ENCODE results near the gene KRABD2.
"Not testable (repeated sequence)": the region's sequence is repeated elsewhere in the genome, so short reads cannot be mapped to it uniquely, and the experiment has no call there.

The KRABD2 gene

DNA sequence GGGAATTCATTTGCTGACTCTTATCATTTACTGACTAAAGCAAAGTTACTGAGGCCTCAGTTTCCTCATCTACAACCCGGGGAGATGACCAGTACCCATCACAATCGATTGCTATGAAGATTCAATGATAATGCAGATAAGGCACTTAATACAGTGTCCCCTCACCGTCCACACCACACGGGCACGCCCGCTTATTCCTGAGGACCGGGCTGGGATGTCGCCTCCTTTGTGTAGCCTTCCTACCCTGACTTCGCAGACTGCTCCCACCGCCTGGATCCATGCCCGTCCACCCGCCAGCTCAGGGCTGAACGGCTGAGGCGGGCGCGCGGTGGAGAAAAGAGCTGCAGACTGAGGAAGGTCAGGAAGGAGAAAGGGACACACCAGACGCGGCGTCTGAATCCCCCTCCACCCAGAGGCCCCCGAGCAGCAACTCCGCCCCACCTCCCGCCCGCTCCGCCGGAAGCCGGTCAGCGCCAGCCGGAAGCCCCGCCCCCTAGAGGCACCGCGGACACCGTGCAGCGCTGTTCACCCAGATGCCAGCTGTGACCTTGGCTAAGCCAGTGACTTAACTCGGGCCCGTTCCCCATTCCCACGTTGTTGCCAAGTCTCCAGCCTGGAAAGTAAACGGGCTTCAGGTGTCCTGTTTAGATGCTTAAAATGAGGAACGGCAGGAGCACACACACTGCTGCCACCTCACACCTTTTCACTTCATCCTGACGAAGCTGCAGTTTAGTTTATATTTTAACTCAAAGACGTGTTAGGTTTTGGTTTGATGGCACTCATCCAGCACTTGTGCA is at the start of gene KRABD2:
Gene KRABD2 (minus strand): TSS at position 434 of the 797 bp plus-strand sequence.
- peak; percentile 80 for DNase-seq

DNA sequence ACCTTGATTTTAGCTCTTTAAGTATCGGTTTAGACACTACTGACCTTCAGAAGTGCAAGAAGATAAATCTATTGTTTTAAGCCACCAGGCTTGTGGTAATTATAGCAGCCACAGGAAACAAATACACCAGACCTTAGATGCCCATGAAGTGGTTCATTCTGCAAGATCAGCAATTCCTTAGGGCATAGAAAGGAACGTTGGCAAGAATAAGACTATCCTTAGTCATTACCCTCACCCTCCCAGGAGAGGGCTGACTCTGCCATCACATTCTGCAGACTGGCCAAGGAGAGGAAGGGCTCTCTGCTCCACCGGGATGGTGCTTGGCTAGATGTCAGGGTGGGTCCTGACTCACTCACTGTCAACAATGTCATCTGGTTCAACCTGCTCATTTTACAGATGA is 45.1 kb upstream of the KRABD2 start:
- no peak for DNase-seq

DNA sequence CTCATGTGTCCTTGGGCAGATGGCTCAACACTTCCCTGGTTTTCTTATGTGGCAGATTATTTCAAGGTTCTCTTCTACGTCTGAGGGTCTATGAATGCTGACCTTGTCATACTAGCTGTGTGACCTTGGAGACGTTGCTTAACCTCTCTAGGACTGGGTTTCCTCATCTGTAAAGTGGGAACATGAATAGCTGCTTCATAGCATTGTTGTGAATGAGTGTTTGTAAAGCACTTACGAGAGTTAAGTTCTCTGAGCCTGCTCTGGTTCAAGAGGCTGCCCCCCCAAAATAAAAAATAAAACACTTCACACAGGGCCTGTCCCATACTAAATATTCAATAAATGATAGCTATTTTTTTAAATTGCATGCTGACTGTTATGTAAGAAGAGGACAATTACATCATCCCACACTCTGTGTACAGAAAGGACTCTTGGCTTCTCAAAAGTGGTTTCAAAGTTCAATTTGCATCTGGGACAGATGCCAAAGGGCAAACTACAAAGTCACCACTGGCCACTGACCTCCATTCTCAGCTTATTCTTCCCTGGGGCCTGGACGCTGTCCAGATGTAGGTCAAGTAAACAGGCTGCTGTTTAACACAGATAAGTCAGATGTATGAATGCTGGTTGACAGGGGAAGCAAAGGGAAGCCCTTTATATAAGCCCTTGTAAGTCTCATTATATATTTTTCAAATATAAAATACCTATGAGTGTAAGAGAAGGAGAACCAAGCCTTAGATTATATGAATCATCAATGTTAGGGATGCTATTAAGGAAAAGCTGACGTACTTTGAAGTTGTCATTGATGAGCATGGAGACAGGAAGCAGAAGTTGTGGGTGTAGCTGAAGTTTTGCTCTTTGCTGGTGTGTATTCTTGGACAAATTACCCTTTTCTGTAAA is 43.8 kb upstream of the KRABD2 start:
- DNase-seq: no peak

DNA sequence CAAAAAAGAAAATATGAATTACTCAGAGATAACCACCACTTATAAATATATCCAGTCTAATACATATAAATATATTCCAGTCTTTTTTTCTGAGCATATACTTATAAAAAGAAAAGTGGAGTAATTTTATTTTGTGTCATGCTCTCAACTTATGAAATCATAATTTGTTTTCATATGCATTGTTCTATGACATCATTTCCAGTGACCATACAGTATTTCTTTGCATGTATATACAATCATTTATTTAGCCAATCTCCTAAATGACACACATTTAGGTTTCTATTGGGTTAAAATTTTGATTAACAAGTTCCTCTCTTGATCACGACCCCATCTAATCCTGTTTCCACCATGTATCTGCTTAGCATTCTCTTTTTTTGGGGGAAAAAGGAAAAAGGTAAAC is 42.8 kb upstream of the KRABD2 start:
- no peak for DNase-seq

DNA sequence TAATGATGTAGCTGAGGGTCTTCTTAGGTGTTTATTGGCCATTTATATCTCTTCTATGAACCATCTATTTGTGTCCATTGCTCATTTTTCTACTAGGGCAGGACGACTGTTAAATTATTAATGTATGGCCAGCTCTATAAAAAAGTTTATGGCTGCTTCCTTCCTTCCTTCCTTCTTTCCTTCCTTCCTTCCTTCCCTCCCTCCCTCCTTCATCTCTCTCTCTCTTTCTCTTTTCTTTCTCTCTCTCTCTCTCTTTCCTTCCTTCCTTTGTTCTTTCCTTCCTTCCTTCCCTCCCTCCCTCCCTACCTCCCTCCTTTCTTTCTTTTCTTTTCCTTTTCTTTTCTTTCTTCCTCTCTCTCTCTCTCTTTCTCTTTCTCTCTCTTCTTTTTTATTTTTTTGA is 42.0 kb upstream of the KRABD2 start:
- no peak for DNase-seq

DNA sequence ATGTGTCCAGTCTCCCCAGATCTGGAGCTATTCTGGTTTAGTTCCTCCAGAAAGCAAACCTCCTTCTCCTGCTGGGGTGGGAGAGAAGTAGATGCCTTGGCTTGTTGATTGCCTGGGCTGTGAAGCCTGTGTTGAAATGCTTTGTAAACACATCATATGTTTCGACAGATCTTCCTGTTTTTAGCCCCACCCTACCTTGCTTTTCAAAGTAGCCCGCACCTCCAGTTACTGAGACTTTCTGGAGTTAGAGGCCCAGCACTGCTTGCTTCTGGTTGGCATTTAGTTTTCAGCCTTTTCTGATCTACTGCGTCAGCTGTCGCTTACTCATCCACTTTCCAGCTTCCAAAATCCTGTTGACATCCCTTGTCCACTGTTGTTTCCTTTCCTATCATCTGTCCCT is 41.3 kb upstream of the KRABD2 start:
- no peak for DNase-seq

DNA sequence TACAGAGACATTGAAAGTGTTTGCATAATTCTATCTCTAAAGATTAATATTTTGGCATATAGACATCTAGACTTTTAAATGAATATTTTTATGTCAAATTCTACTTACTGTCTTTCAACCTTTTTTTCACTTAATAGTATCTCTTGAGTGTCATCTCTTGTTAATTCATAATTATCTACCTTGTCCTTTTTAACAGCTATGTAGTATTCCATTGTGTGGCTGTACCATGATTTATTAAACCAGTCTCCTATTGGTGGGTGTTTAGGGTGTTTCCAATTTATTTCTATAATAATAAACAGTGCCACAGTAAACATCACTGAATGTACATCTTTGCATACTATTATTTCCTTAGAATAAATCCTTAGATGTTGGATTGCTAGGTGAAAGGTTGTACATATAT is 37.4 kb upstream of the KRABD2 start:
- DNase-seq: no peak

DNA sequence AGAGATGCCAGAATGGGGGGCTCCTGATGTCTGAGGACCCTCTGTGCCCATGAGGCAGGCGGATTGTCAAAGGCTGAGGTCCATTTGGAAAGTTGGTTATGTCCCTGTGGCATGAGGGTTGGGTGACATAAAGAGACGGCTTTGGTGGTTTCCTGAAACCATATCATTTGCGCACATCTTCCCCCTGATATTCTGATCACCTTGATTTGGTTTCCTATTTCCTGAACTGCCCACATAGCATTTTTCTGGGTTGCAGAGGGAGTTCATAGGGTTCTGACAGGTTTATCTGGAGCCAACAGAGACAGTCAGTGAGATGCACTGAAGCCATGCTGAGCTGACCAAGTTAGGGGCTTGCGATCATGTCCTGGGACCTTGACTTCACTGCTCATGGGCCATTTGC is 36.8 kb upstream of the KRABD2 start:
- DNase-seq: no peak

DNA sequence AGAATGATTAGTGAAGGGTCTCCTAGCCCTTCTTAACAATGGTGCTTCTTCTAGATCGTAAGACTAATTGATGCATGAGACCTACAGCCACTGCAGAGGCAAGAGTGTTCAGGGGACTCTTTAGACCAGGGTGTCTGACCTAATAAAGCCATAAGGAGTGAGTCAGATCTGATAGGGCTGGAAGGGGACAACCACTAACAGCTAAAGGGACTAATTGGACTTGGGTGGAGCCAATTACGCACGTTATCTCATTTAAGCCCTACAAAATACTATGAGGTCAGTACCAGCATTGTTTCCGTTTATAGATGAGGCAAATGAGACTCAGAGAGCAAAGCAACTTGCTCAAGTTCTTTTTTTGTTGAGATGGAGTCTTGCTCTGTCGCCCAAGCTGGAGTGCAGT is 35.6 kb upstream of the KRABD2 start:
- DNase-seq: no peak

DNA sequence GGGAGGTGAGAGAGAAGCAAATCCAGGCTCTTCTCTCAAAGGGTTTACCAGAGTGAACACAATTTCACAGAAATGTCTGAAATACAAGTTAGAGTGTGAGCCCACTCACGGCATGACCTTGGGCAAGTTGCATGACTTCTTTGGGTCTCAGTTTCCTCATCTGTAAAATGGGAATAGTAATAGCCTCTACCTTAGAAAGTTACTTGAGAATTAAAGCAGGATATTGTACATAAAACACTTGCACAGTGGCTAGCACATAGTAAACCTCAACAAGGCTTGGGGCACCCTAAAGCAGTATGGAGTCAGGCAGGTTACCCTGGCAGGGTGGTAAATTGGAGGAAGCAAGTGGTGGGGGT is 34.4 kb upstream of the KRABD2 start:
- no peak for DNase-seq

DNA sequence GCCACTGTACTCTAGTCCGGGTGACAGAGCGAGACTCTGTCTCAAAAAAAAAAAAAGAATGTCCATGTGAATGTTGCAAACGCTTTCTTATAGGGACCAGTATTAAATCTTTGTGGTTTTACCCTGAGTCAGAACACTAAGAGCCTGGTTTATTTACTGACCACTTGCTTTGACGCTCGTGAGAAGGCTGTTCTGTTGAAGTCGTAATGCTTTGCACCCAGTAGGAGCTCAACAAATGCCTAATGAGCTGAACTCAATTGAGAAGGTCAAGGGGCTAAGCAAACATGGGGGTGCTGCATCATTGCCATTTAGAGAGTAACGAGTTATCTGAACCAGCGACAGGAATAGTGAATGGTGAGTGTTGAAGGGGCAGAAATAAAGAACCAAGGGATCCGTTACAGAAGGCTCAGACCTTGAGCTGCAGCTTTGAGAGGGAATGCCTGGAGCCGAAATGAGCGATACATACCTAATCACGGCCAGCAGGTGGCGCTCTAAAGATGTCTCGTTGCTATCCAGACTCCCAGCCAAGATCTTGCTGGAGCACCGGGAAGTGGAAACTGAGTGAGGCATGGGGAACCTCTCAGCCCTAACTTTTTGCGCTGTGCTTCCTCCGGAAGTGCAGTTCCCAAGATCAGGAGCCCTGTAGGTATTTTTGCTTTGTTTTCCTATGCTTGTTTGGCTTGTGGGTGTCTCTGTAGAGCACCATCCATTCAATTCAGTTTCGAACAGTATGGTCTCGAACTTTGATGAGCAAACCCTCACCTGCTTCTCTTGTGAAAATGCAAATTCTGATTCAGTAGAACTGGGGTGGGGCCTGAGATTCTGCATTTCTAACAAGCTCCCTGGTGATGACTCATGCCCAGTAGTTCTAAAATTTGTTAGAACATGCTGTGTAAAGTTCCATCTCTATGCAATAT is 33.7 kb upstream of the KRABD2 start:
- peak; percentile 79 for DNase-seq

DNA sequence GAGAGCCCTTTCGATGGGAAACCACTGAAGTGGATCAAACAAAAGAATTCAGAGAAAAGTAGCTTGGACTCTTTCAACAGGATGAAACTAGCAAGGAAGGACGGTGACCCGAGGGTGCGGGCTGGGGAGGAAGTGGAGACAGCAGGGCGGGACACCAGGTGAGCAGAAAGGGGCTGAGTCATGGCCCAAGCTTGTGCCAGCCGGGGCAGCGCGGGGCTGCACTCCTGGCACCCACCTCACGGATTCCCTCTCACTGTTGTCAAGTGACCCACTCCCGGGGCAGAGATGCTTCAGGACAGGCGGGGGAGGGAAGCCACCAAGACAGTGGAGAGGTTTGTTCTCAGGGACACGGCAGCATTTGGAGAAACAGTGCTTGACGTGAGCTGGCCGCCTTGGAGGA is 31.9 kb upstream of the KRABD2 start:
- DNase-seq: no peak

DNA sequence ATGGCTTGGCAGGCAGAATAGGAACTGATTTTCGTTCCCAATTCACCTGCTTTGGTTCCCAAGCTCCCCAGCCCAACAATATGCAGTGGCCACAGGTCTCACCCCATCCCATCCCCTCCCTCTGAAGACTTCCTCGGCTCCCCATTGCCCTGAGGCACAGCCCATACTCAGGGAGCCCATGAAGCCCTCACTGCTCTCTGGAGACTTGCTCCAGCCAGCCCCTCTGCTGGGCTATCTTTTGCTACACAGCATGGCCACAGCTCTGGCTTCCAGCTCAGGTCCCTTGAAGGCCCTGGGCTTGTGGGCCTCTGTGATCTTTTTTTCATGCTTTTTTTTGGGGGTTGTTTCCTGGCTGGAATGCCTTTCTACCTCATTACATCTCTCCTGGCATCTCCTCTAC is 29.7 kb upstream of the KRABD2 start:
- DNase-seq: no peak

DNA sequence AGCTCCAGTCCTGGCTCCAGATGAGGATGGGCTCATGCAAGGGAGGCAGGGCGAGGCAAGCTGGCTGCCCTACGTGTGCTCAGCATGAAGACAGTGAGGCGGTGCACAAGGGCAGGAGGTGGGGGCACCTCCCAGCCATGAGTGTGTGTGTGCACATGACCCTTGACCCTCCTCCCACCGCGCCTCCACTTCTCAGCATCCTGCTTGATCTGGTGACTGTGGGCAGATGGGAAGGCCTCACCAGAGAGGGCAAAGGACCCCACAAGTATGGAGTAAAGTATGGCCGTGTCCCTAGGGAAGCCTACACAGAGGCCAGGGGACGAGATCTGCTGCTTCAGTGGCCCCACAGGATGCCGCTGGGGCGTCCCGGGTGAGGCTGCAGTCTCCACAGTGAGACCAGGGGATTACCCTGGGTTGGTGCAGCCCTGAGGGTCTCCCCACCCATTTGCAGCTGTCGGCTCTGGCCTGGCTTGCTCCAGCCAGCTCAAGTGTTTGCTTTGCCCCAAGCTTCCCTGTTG is 29.1 kb upstream of the KRABD2 start:
- no peak for DNase-seq

DNA sequence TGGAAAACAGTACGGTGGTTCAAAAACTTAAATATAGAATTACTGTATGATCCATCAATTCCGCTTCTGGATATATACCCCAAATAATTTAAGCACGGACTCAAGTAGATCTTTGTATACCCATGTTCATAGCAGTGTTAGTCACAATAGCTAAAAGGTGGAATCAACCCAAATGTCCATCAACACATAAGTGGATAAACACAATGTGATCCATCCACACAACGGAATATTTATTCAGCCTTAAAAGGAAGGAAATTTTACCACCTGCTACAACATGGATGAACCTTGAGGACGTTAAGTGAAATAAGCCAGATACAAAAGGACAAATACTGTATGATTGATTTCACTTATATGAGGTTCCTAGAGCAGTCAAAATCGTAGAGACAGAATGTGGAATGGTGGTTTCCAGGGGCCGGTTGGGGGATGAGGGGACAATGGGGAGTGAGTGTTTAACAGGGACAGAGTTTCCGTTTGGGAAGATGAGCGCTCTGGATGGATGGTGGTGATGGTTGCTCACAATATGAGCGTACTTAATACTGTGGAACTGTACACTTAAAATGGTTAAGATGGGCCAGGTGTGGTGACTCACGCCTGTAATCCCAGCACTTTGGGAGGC is 26.5 kb upstream of the KRABD2 start:
- DNase-seq: no peak

DNA sequence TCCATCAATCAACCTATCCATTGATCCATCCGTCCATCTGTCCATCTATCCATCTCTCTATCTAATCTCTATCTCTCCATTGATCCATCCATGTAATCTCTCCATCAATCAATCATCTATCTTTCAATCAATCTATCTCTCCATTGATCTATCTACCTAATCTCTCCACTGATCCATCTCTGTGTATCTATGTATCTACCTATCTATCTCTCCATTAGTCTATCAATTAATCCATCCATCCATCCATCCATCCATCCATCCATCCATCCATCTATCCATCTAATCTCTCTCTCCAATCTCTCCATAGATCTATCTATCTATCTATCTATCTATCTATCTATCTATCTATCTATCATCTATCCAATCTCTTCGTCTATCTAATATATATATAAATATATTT is 24.6 kb upstream of the KRABD2 start:
- no peak for DNase-seq

DNA sequence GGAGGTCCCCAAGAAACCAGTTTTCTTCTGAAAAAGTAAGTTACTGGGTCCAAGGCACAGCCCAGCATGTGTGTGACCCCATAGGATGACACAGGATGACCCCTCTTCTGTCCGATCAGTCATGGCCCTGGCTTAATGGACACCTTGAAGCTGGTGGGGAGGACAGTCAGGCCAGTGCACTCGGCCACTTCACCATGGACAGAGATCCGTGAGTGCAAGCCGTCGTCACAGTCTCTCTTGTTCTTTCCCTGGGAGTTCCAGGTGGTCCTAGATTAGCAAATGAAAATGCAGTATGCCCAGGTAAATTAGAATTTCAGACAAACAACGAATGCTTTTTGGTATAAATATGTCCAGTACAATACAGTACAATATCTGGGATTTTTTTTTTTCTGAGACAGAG is 22.5 kb upstream of the KRABD2 start:
- no peak for DNase-seq

DNA sequence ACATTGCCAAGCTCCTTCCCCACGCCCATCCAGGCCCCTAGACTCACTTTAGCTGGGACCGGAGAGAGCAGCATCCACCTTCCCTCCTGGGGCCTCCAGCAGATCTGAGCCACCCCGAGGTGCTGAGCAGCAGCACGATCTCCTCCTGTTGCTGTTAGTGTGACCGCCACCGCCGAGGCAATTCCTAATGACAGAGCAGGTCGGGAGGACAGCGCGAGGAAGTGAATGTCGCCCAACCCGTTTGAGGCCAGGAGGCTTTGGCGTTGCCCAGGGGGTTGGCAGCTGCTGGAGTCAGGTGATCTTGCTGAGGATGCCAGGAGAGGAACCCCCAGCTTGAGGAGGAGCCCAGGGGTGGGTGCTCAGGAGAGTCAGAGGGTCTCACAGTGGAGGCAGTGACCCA is 21.1 kb upstream of the KRABD2 start, which contains the start of gene RNF222:
Gene RNF222 (minus strand): TSS at position 192 of the 400 bp plus-strand sequence. CDS start 4,366 bp downstream, outside the sequence.
- no peak for DNase-seq

DNA sequence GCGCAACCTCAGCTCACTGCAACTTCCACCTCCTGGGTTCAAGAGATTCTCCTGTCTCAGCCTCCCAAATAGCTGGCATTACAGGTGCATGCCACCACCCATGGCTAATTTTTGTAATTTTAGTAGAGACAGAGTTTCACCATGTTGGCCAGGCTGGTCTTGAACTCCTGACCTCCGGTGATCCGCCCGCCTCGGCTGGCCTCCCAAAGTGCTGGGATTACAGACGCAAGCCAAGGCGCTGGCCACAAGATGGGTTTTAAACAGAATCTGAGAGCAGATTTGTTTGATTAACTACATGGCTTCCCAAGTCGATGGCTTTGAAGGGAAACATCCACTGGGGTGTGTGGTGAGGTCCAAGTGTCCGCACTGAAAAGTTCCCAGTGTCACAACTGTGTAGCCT is 18.0 kb upstream of the KRABD2 start:
- not testable (repeated sequence) for DNase-seq

DNA sequence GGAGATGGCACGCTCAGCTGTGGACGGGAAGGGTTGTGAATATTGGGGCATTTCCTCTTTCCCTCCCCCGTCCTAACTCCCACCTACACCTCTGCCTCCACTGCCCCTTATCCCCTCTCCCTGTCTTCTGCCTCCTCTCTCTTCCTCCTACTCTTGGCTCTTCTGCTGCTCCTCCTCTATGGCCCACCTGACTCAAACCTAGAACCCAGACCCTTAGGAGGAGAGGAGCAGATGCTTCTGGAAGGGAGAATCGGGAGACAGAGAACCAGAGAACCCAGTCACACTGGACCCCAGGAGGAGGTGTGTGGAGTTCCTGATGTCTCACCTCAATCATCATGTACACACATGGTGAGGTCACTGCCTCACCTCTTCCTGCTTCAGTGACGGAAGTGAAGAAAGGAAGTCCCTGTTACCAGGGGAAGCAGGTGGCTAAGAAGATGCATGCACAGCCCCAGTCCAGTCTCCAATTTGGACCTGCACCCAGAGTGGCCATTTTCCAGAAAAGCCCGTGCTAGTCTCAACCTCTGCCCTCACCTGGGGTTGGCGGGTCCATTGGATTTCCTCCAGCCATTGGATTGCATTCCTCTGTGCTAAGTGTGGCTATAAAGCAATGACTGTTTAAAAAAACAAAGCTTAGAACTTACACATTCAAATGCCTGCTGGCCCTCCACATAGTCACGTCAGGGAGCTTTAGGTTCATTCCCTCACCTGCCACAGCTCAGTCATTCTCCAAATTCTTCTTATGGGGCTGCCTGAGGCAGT is 17.1 kb upstream of the KRABD2 start:
- DNase-seq: no peak

DNA sequence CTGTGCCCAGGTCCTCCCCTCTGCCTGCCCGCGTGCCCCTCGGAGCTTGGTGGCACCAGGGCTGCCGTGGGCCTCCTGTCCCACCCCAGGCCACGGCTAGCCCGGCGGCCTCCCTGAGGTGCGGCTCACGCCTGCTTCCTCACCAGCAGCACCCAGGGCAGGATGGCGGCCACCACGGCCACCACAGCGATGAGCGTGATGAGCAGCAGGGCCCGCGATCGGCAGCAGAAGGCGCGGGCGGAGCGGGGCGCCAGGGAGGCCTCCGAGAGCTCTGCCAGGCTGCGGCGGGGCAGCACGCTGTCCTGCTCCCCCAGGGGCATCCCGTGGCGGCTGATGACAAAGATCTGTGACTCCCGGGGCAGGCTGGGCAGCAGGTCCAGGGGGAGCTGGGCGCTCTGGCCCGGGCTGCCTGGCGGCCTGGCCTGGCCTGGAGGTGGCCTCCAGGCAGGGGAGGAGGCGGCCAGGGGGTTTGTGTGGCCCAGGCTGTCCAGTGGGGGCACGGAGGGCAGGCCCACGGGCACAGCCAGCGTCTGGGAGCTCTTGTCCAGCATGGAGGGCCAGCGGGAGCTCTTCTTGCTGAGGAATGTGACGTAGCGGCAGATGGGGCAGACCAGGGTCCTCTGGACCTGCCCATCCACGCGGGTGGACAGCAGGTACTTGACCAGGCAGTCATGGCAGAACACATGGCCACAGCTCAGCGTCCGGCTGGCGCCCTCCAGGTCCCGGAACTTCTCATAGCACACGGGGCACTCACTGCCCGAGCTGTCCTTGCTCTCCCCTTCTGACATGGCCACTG is 16.4 kb upstream of the KRABD2 start:
- no peak for DNase-seq
